GM19043 (cell line): ENCODE results near the gene NTRK2.

ENCODE experiments used
- ATAC-seq: cut with Tn5 transposase; IDR thresholded peaks from one replicate; pipeline ENCODE4 v1.9.1; 2021; ENCODE audit warnings: low read depth; ENCODE audit not compliant: unreplicated experiment

NTRK2 gene

DNA sequence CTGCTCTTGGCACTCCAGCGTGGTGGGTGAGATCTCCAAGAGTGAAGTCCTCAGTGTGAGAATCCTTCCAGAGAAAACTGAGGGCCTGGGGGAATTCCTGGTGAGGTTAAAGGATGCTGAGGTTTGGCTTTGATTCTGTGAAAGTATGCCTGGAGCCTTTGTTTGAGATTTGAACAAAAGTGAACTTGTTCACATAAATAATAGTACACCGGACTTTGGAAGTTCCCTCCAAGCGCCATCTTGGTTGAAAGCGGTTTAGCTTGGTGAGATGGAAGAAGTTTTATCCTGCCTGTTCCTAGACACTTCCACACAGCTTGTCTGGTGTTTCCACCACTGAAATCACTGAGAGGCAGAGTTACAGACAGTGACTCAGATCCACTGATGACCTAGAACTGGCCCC is 286.4 kb downstream of the NTRK2 start:
- ATAC-seq, result no peak

DNA sequence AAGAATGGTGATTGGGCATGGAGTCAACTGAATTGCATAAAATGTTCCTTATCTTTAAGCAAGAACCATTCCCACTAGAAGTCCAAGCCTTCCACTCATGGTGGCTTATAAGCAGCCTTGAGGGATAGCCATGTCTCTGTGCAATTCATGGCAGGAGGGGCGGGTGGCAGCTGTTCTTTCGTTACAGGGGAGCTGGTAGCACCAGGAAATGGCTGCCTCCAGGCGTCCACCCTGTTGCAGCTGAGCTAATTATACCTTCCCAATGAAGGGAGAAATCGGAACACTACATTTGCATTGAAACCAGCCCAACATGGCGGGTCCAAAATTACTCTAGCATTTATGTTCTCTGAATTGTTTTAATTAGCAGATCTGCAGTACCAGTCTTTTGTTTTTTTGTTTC is 289.8 kb downstream of the NTRK2 start:
- ATAC-seq, result no peak

DNA sequence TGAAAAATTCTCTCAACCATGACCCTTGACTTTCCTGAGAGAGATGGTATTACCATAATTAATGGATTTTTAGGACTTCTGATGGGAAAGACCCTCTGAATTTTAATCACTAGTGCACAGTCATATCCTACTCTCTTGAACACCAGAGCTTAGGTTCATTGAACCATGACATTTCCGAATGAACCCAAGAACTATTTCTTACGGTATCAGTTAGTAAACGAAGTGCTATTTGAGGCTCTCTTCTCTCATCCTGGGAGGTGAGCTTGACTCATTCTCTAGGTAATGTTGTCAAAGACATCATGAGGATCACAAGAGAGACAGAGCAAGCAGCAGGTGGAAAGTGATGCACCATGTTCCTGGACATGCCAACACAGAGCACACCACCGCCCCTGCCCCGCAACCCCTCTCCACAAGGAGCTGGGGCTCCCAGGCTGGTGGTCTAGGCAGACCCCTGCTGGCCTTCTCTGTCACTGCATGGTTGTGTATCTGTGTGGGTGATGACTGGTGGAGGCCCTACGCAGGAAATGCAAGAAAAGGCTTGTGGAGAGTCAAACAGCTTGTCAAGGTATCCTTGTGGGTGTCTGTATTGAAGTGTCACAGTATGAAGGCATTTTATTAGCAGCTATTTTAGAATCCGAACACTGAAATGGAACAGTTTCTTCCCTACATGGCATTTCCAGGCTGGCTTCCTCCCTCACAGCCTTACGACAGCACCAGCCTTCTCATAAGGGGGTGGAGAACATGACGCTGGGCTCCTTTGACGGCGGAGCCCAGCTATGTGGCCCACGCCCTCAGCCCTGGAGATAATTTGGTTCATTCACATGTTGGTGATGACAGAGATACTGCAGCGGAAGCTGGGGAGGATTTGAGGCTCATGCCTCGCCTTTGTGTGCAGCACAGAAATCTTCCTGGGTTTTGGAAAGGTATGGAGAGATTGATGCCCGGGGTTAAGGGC is 297.6 kb downstream of the NTRK2 start:
- no peak for ATAC-seq

DNA sequence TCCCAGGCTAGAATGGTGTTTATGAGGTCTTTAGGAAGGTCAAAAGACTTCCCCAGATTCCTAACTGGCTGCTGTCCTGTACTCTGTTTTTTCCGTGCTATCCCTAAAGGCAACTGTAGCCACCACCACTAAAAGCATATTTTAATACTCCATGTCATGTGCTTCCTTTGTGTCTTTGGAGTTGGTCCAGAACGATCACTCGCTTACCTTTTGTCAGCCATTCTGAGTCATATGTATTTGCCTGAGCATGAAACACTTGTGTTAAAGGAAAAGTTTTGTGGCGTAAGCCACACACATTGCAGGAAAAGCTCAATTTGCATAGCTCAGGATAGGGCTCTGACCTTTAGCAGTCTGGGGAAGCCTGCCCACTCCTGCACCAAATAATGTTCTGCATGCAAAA is 299.6 kb downstream of the NTRK2 start:
- no peak for ATAC-seq

DNA sequence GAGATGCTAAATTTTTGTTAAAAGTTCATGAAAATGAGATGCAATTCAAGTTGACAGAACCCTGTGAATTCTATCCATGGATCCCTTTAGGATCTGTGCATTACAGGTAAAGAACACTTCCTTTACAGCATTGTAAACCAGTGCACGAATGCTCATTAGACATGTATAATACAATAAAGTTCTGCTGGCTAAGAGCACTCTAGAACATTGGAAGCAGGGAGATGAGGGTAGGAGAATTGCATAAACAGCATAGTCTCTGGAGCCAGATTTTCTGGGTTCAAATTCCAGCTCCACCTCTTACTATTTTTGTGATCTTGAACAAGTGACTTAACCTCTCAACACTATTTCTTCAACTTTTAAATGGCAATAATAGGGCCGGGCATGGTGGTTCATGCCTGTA is 300.2 kb downstream of the NTRK2 start:
- no peak for ATAC-seq

DNA sequence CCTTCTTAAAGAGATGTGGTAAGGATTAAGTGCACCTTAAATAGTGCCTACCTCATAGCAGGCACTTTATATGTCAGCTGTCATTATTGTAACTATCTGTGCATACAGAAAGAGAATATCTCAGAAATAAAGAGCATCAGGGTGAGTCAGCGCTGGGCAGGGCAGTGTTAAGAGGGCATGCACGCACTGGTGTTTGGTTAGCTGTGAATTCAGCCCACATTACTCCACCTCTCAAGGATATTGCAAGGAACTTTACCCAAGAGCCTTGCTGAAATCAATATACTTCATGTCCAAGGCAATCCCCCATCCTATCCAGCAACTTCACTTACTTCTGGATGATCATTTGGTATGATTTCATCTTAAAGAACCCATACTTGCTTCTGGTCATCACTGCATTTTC is 300.9 kb downstream of the NTRK2 start:
- ATAC-seq, result no peak

DNA sequence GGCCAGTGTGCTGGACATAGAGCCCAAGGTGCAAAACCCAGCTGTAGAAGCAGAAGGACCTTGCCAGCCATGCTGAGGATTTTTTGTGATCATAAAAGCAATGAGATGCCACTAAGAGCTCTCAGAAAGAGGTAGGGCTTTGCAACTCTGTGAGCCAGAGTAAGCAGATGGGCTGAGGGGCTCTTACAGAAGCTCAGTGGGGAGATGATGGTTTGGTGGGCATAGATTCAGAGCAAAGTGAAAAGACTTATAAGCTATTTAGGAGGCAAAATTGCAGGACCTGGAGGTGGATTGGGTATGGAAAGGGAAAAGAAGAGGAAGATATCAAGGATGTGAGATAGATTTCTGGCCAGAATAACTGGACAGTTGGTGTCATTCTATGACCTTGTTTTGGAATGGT is 302.0 kb downstream of the NTRK2 start:
- ATAC-seq, result no peak

DNA sequence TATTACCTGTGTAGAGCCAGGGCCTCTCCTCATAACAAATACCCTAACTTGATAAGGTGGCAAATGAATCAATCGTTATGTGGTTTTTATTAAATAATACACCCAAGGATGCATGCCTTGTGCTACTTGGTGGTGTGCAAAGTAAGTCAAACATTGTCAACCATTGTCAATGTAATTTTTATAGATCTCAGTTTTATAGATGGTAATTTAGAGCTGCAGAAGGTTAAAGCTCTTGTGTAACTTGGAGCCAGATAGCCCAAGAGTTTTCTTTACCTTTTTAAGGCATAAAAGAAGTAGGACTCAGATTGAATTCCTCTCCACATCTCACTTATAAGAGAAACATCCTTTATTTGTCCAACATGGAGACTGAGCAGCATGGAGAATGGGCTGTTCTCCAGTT is 304.7 kb downstream of the NTRK2 start:
- no peak for ATAC-seq

DNA sequence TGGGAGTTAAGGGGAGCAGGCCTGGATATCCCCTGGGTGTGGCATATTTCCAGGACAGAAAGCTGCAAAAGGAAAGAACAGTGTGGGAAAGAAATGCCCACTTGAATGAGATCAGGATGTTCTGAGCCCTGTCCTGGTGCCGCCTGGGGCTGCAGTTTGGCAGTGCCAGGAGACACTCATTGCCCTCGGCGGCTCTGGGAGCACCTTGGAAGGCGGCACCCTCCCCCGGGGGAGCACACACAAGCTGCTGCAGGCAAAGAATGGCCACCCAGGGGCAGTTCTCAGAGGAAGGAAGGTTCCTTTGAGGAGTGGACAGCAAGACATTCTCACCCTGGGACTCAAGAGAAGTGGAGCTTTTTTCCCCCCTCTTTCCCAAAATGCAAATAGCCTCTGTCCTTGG is 305.3 kb downstream of the NTRK2 start:
- no peak for ATAC-seq

DNA sequence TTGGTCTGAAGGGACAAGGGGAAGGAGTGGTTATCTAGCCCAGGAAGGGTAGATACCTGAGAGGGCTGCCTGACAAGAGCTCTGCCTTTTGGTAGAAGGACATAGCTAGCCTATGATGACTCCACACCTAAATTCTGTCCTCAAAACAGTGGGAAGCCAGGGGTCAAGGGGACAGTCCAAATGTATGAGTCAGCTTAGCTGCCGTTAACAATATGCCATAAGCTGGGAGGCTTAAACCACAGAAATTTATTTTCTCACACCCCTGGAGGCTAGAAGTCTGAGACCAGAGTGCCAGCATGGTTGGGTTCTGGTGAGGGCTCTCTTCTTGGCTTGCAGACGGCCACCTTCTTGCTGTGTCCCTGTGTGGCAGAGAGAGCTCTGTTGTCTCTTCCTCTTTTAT is 306.4 kb downstream of the NTRK2 start:
- no peak for ATAC-seq

DNA sequence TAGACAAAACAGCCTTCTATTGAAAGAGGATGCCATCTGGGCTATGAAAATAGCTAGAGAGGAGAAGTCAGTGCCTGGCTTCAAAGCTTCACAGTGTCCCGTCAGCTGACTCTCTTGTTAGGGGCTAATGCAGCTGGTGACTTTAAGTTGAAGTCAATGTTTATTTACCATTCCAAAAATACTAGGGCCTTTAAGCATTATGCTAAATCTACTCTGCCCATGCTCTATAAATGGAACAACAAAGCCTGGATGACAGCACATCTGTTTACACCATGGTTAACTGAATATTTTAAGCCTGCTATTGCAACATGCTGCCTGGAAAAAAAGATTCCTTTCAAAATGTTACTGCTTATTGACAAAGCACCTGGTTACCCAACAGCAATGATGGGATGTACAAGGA is 309.1 kb downstream of the NTRK2 start:
- no peak for ATAC-seq

DNA sequence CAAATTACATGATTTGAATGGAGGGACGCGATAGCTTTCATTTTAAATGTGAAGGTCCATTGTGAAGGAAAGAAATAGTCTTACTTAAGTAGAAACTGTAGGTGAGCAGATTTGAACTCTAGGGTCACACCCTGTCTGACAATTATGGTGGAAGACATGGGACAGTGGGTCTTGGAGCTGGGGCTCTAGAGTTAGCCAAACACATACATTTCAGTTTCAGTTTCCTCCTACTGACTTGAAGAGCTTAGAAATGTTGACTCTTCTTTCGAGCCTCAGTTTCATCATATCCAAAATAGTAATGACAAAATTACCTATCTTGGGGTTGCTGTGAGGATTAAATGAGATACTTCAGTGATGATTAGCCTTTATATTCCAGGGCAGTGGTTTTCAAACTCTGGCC is 314.2 kb downstream of the NTRK2 start:
- ATAC-seq, result no peak

DNA sequence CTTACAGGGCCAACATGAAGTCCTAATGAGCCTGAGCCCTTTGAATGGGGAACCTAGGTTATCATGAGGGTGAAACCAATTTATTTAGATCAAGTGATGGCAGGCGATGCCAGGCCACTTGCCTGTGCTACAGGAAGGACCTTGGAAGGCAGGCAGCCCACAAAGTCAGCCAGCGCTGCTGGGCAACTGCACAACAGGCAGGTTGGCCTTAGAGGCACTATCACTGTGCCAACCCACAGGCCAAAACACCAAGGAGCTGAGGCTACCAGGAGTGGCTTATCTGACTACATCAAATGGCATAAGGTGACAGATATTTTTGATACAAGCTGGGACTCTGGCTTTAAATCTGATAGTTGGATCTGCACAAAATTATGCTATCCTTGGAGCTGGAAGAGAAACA is 319.1 kb downstream of the NTRK2 start:
- ATAC-seq, result no peak

DNA sequence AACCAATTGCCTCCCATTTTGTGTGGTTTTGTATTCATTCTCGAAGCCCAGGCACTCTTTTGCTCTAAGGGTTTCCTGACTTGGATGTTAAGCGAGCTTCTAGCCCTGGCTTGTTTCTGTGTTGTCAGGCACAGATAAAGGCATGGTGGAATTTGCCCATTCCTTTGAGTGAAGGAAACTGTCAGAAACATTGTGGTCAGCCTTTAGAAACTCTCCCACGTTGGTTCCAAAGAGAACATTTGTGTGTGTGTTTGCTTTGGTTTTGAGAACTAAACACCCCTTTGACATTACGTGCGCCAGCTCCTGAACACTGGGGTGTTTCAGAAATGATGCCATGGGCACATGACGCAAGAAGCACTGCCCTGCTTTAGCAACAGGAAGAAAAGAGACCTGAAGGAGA is 320.9 kb downstream of the NTRK2 start:
- no peak for ATAC-seq

DNA sequence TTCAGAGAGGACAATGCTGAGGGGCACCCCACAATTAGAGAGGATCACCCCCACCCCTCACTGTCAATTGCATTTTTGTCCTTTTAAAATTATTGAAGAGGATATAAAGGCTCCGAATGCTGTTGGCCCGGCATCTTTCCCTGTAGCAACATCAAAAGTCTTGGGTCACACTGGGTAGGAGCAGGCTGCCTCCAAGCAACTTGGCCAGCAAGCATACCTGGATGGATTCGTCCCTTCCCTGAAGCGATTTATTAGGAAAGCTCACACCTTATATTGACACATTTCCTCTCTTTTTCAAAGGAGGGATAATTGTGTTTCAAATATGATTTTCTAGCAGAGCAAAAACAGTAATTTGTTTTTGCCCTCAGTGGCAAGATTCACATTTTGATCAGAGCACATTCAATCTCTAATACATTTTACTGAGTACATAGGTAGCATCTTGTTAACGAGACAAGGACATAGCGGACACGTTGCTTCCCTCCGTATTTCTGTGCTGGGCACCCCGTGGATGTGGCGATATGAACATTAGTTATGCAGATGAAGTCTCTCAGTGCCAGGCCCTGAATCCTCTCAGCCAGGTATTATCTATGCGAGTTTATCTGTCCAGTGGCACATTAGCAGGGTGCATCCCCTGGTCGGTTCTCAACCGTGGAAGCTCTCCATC is 321.5 kb downstream of the NTRK2 start:
- no peak for ATAC-seq

DNA sequence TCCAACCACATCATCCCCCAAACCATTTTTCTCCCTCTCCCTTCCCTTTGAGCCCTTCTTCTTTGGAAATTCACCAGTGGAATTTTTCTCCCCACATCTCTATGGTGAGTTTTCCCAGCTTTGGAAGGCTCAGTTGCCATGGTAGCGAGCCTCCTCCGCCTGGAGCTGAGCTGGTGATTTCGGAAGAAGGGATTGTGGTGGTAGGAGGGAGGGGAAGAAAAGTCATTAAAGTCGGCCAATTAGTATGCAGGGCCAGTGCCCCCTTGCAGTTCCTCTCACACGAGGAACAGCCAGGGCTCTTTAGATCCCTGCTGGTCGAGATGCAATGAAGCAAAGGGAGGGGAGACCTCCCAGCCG is 322.0 kb downstream of the NTRK2 start:
- no peak for ATAC-seq

DNA sequence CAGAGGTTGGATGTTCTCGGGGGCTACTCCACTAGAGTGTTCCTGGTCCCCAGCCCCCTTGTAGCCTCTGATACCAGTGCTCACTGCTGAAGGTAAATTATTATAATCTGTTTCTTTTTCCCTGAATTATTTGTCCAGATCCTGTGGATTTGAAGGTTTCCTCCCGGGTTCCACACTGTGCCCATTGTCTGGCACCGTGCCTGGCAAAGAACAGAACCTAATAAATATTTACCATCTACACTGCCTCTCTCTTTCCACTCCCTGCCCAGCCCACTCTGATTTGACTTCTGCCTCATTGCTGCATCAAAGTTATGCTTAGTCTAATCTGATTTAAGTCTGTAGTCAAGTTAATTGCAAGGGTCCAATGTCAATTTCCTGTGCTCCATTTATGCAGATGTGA is 322.9 kb downstream of the NTRK2 start:
- no peak for ATAC-seq

DNA sequence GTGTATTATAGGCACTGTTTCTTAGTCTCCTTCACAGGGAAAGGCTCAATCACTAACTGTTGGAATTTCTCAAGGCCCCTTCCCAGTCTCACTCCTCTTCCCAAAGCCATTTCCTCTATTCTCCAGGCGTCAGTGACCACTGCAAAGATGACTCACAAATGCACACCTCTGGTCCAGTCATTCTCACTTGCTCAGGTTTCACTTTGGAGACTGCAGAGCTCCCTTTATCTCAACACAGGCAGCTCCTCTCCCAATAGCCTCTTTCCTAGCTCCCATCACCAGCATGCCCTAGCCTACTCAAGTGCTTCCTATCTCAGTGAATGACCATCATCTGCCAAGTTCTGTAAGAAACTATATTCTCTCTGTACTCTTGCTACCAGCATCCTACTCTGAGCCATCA is 323.6 kb downstream of the NTRK2 start:
- ATAC-seq, result no peak

DNA sequence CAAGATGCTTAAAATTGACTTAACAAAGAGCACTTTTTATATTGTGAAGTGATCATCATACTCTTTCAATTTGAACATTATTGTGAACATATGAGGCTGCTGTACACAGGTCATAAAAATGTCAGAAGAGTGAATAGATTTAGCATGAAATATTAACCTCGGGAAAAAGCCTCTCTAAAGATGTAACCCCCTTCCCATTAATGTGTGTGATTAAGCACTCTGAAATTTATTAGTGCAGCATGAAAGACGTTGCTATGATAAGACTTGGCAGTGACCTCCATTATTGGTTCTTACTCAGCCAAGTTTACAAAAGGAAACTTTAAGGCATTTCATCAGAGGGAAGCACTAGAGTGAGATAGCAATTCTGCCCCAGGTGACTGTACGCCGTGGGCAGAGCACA is 326.5 kb downstream of the NTRK2 start:
- no peak for ATAC-seq

DNA sequence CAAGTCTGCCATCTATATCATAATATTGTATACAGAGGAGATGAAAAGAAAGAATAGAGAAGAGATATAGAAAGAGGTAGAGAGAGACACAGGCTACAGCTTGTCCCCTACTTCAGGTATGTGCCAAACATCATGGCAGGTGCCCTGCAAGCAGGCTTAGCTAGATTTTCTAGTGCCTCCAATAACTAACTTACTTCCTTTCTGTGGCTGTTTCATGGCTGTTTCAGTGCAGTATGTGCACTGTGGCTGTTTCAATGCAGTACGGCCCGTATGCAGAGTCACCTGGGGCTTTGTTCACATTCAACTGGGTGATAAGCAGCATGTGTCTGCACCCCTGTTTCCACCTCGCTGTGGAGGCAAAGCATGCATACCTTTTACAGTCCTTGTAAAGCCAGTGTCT is 327.2 kb downstream of the NTRK2 start:
- no peak for ATAC-seq

DNA sequence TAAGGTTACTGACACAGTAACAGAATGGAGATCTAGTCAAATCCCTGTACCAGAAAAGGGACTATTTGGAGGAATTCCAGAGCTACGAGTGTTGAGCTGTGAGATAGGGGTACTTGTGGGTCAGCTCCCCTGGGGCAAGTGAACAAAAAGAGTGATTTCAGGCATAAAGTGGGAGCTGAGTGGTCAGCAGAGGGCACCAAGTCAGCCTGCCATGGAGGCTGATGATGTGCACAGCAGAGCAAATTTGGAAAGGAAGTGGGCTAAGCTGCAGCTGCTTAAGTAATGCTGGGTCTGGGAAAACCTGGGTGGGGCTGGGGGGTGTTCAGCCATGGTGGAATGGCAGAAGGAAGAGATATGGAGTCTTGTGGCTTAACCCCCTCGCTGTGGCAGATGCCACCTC is 327.9 kb downstream of the NTRK2 start:
- no peak for ATAC-seq

DNA sequence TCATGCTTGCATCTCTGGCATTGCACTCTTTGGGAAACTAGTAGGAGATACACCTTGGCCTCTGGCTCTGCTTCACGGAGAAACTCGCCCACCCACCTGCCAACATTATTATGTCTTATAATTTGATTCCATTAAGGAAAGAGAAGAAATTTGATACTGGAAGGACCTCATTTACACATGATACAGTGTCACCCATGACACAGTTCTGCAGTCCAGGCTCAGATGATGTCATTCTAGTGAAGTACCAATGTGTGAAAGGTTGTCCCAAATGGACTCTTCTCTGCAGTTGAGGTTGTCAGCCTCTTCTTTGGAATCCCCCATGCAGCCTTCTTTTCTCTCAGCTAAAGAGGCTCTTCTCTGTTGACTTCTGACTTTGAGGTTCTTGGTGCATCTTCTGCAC is 329.1 kb downstream of the NTRK2 start:
- ATAC-seq, result no peak
